ENCODE results near the gene PNPO. TPM values are rescaled to one million over a fixed set of nuclear protein-coding genes. Genes with fewer than 3 reads are reported as not detected.

The PNPO gene
- 26.1 and 33.8 TPM in 2 replicates for polyA plus RNA-seq (2012; rRNA removed)
- 27.2 and 30.9 TPM in 2 replicates for polyA plus RNA-seq (2012; cell fraction: cytosol; rRNA removed)
- polyA plus RNA-seq (2012; cell fraction: nucleus; rRNA removed): 21.6 and 23.6 TPM in 2 replicates

GRCh38 chr17:47941246-47942095 lies at the start of gene PNPO:
PNPO (plus strand) TSS chr17:47941571; CDS start chr17:47941676, 105 bp downstream.
- no peaks in the 10 kb centered on the region for H3K9me3 ChIP-seq
- CTCF ChIA-PET: interaction anchor here (0.7 to 41.6 kb wide), 13 partner anchors 3 to 1287 kb away, joined by 3 to 1216 read pairs (median 8); partner anchors contain the start of genes CDK5RAP3, PNPO, PRR15L and SCRN2
- peak within 1 kb of the TSS; percentile 69 for H3K9ac ChIP-seq
- no peaks in the 10 kb centered on the region for H3K9me2 ChIP-seq
- H4K20me1 ChIP-seq (ENCODE audit: insufficient read depth): no peaks in the 10 kb centered on the region
- peak within 1 kb of the TSS; percentile 91 for H3K4me2 ChIP-seq
- peaks cover 5% of the 10 kb centered on the region for H3F3A ChIP-seq (replicated peaks; ENCODE audit: insufficient read depth)
- 3% methylated on average over 40 of the region's 50 CpGs for WGBS (ENCODE audit: low lambda C conversion rate)
- H2AFZ ChIP-seq (ENCODE audit: low read depth): peak within 1 kb of the TSS; percentile 92
- DNase-seq: peak; percentile 98
- peak within 1 kb of the TSS in 1 of 2 experiments; percentile 73; a peak in 3 of 4 replicates for H3K27ac ChIP-seq (ENCODE audit: low read depth in 2 of 2, low read length in 1 of 2)
- H3K79me2 ChIP-seq (ENCODE audit: insufficient read depth): peaks cover 13% of the 10 kb centered on the region; the same call in 1 of the 2 replicates
- peaks cover 6 to 17% of the 10 kb centered on the region in 2 experiments; a peak in 3 of 4 replicates for H3K4me1 ChIP-seq (ENCODE audit: control insufficient read depth in 1 of 2, insufficient read depth in 2 of 2, low read depth in 1 of 2, low read length in 1 of 2)
- peaks cover 0 to 20% of the 10 kb centered on the region in 2 experiments for H3K36me3 ChIP-seq (replicated peaks in 1 of 2; ENCODE audit: control insufficient read depth in 1 of 2, insufficient read depth in 2 of 2, low read length in 1 of 2)
- POLR2A ChIA-PET: interaction anchor here (0.6 to 1.7 kb wide), 14 partner anchors 9 to 101 kb away, joined by 3 to 8 read pairs (median 4); partner anchors contain the start of genes CDK5RAP3, PRR15L, SCRN2 and SP2
- no peaks in the 10 kb centered on the region for H3K27me3 ChIP-seq (ENCODE audit: insufficient read depth)
- H3K4me3 ChIP-seq (ENCODE audit: low read depth in 2 of 2, low read length in 1 of 2): peak within 1 kb of the TSS; percentile 76 to 78
- TF ChIP-seq REST (IDR thresholded peaks at IDR 0.05; ENCODE audit: low read depth, low read length) (no peak), RXRA (IDR thresholded peaks at IDR 0.05; ENCODE audit: borderline replicate concordance, low read depth) (no peak), TEAD4 (IDR thresholded peaks at IDR 0.05; ENCODE audit: borderline replicate concordance, insufficient read depth) (no peak), YY1 (IDR thresholded peaks at IDR 0.05; ENCODE audit: low read depth) (peak; percentile 63; the same call in 1 of the 2 replicates), SIN3A (IDR thresholded peaks at IDR 0.05; ENCODE audit: borderline replicate concordance, low read depth, low read length) (peak; percentile 89), PBX3 (IDR thresholded peaks at IDR 0.05) (peak; percentile 78), RCOR1 (IDR thresholded peaks at IDR 0.05; ENCODE audit: low read length) (no peak), TAF1 (IDR thresholded peaks at IDR 0.05; ENCODE audit: borderline replicate concordance, low read depth, low read length) (0 out of 2 replicates have a peak, but pooled peaks have one; percentile 24), ZBTB33 (IDR thresholded peaks at IDR 0.05; ENCODE audit: borderline replicate concordance, low read depth) (no peak), USF1 (IDR thresholded peaks at IDR 0.05; ENCODE audit: borderline replicate concordance, low read depth) (peak; percentile 91), NFIC (IDR thresholded peaks at IDR 0.05; ENCODE audit: borderline replicate concordance) (no peak), MEF2A (IDR thresholded peaks at IDR 0.05; ENCODE audit: borderline replicate concordance, low read depth) (no peak), CHD2 (IDR thresholded peaks at IDR 0.05; ENCODE audit: low read length, partially characterized antibody) (peak; percentile 93), GABPA (IDR thresholded peaks at IDR 0.05; ENCODE audit: low read depth) (peak; percentile 66), IRF3 (IDR thresholded peaks at IDR 0.05; ENCODE audit: low read depth, low read length) (peak; percentile 97), POLR2AphosphoS5 (IDR thresholded peaks at IDR 0.05; ENCODE audit: low read depth, low read length) (peak; percentile 59; the same call in 1 of the 2 replicates), CTCF (IDR thresholded peaks at IDR 0.05) (no peak; the same call in 1 of the 2 replicates), TCF12 (IDR thresholded peaks at IDR 0.05) (peak; percentile 16; the same call in 1 of the 2 replicates), RFX5 (IDR thresholded peaks at IDR 0.05; ENCODE audit: low read length) (peak; percentile 93)
